Medulla oblongata (tissue), 1 donor: ENCODE measurements around the gene SH3PXD2B.

Experiments
- DNase-seq: peaks from one replicate; pipeline ENCODE4 v3.0.0-alpha.2; 2015; ENCODE audit errors: extremely low spot score

SH3PXD2B gene

DNA sequence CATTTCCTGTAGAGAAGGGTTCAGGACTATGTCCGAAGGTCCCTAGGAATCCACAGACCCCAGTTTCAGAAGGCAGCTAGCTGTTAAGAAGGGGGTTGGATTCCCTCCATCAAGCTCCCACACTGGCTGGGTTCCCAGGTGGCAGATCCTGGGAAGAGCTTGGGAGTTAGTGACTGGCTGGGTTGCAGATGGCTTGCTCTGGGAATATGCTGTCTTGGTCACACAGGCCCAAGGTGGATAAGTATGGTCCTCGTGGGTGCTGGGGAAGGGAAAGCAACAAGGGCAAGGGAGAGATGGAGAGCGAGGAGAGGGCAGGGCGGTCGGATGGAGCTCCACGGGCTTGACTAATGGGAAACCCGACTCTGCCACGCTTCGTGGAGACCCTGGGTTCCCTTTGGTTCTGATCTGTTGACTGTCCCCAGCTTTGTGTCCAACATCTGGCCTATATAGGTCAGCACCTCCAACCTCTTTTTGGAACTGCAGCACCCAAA lies 17.4 kb downstream of the SH3PXD2B start:
- no peak for DNase-seq

DNA sequence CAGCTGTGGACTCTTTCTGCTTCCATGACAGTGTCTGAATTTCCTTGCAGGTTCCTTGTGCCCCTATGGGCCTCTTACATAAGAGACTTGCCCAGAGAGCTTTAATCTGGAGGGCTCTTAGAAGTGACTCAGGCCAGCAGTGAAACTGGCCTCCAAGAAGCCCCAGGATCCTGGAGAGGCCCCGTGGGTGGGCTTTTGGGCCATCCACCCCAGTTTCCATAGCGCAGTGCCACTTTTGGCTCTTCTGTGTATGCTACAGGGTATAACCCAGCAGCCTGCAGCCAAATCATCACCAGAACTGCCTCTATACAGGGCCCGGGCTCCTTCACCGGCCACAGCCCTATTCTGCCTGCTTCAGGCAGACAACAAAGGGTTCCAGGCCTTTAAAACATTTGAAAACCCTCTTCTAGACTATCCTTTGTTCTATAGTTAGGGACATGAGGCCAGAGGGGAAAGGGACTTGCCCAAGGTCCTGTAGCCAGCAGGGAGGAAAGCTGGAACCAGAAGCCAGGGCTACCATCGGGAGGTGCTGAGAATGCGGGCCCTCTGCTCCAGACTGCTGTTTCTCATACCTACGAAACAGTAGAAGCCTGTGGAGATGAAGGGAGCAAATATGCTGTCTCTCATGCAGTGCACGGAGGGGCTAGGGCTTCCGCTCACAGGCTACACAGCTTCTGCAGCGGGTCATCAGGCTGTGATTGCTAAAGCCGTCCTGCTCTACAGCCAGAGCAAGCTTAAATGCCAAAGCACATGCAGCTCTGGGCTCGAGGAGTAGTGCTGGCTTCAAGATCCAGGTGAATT lies 18.0 kb downstream of the SH3PXD2B start:
- DNase-seq = no peak

DNA sequence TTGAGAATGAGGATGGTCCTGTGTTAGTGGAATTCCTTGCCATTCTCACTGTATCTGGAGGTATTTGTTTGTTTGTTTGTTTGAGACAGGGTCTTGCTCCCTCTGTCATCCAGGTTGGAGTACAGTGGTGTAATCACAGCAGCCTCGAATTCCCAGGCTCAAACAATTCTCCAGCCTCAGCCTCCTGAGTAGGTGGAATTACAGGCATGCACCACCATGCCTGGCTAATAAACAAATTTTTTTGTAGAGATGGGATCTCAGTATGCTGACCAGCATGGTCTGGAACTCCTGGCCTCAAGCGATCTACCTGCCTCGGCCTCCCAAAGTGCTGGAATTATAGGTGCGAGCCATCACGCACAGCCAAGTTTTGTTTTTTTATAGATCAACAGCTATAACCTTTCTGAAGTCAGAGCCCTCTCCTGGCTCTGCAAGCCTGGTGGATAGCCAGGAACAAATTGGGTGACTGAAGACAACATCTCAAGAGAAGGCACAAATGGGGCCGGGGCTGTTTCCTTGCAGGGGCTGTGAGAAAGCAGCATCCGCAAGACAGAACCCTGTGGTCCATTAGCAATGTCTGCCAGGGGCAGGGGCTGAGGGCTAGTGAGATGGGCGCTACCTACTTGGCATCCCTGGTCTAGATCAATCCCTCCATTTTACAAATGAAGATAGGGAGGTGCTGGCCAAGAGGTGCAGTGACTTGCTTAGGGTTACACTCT lies 18.8 kb downstream of the SH3PXD2B start:
- DNase-seq = no peak

DNA sequence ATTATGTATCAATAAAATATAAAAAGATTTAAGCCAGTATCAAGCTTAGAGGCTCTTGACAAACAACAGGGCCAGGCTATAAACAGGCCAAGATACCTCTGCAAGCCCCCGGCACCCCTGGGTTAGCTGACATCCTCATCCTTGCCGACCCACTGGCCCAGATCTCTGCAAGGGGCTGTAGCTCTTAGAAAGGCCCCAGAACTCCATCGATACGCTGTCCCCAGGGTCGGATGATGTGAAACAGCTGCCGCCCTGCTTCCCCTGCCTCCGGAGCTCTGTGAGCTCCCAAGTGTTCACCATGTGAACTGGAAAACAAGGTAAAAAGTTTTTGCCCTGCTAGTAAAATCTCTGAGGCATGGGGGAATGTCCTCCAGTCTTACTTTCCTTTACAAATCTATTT lies 20.1 kb downstream of the SH3PXD2B start:
- DNase-seq = no peak

DNA sequence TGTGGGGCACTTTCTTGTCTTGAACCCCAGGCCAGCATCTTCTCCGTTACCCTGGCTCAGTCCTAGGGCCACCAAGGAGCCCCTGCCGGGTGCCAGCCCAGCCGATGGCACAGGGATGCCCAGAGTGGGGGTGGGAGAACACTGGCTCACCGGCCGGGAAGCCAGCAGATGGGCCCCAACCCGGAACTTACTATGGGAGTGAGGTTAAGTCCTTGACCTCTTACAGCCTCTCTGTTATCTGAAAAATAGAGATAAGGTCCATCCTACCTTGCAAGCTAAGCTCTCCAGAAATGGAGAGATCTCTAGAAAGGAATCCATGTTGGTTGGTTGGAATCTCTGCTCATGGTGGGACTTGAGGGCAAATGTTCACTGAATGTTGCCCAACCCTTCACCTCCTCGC lies 20.8 kb downstream of the SH3PXD2B start:
- DNase-seq = no peak

DNA sequence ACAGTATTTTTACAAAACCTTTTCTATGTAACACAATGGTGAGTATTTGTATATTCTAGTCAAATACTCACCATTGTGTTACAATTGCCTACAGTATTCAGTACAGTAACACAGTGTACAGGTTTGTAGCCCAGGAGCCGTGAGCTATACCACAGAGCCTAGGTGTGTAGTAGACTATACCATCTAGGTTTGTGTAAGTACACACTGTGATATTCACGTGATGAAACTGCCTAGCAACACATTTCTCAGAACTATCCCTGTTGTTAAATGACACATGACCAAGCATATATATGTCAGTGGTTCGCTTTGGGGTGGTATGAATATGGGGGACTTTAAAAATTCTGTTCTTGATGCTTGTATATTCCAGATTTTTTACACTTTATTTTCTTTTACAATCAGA lies 21.3 kb downstream of the SH3PXD2B start:
- no peak for DNase-seq

DNA sequence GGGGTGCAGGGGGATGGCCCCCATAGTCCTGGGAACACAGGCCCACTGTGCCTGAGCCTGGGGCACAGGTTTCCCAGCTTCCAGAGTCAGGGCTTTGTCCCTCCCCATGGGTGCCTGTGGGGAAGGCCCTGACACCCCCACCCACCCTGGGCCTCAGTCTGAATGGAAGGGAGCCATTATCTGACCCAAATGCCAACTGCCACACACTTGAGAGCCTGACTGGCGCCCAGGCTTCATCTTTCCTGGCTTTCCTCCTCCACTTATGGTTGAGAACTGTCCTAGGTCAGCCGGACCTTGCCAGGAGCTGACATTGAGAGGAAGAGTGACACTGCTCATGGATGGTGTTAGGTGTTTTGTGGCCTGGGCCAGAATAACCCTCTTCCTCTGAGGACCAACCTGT lies 24.0 kb downstream of the SH3PXD2B start:
- DNase-seq = no peak

DNA sequence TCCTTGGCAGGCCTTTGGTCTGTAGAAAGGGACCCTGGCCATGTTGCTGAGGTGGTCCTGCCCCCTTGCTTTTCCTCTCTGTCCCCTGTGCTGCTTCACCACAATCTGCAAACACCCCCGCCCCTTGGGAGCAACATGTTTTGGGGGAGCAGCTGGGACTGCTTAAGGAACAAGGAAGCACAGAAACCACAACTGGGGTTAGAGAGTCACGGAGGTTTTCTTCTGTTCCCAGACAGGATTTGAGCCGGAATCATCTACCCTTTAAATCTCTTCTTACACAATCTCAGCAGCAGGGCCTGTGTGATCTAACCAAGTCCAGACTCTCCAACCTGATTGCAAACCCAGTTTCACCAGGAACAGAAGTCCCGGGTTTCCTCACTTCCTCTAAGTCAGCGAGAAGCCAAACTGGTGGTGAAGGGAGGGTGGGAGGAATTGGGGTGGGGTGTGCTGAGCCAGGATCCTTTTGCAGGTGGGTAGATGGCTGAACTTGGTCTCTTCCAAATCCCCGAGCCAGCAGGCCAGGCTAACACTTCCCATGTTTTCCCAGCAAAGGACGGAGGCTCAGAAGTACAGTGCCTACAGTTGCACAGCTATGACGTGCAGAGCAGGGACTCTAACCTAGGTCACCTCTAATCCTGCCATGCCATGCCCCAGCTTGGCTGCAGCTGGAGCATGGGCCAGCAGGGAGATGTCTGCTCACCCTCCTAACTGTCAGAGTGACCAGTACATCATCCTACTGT lies 25.0 kb downstream of the SH3PXD2B start:
- no peak for DNase-seq

DNA sequence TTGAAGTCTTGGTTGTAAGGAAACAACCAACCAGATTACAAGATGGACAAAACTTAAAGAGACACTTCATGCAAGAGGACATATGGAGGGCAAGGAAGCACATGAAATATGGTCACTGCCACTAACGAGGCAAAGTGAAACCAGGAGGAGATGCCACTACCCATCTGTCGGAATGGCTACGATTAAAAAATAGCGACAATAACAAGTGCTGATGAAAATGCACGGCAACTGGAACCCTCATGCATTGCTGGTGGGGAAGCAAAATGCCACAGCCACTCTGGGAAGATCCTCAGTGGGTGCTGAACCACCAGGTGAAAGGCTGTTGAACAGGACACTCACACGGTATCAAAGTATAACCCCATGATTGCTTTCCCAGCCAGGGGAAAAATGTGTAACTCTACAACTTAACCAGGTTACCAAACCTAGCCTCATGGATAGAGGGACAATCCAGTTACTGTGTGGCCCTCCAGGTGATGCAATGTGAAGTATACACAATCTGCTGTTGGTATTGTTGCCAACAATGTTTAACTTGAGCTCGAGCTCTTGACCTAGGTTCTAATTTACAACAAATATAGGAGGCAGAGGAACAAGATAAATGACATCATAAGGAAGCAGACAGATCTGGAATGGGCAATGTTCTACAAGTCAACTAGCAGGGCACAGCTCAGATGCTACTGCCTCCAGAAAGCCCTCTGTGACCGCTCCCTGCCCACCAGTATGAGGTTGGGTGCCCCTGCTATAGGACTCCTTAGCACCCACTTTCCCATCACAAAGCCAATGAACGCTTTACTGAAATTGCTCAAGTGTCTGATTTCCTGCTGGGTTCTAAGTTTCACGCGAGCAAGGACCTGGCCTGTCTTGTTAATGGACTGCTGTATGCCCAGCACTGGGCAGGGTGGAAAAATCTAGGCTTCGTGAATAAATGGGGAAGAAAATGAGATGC lies 25.8 kb downstream of the SH3PXD2B start:
- DNase-seq = no peak

DNA sequence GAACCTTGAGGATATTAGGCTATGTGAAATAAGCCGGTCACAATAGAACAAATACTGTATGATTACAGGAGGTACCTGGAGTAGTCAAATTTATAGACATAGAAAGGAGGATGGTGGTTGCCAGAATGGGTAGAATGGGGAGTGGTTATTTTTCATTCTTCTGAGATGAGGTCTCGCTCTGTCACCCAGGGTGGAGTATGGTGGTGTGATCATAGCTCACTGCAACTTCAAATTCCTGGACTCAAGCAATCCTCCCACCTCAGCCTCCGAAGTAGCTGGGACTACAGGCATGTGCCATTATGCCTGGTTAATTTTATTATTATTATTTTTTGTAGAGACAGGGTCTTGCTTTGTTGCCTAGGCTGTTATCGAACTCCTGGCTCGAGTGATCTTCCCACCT lies 27.1 kb downstream of the SH3PXD2B start:
- DNase-seq = no peak

DNA sequence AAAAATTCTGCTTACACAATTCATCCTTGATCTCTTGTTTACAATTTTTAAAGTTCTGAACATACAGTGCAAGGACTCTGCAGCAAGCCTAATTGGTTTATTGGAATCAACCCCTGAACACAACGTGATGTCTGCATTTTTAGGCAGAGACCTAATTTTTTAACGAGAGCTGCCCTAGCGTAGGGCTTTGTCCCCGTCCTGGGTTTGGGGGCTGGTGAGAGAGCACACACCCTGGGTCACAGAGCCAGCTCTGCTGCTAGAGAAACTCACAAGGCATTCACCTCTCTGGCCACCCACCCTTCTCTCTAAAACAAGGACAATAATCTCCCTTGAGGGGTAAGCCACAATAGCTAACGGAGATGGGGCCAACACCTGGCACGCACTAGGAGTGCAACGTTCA lies 28.2 kb downstream of the SH3PXD2B start:
- DNase-seq = no peak

DNA sequence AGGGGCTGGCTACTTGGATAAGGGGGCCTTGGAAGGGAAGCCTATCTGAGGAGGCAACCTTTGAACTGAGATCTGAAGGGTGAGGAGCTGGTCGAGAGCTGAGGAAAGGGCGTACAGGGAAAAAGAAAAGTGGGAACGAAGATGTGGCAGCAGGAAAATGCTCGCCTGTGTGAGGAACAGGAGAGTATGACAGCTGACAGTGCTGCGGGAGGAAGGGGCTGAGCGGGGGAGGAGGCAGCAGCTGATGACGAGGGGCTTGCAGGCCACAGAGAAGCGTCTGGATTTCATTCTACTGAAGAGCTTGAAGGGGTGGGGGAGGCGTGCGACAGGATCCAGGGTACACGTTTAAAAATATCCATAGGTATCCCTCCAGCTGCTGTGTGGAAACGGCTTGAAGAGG lies 28.9 kb downstream of the SH3PXD2B start:
- no peak for DNase-seq

DNA sequence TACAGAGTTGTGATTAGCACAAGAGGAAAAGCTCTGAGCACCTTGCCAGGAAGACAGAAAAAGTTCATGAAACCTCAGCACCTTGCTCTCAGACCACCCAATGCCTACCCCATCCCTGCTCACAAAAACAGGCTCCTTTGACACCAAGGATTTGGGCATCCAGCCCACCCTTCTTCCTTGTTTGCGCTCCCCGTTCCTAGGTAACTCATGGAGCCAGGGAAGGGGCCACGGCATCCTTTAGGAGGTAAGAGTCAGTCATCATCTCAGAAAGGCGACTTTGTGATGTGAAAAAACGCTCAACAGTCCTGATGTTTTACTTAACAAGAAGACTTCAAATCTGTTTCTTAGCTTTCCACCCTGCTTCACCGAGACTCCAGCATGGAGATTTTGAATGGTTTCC lies 29.5 kb downstream of the SH3PXD2B start:
- DNase-seq = no peak

DNA sequence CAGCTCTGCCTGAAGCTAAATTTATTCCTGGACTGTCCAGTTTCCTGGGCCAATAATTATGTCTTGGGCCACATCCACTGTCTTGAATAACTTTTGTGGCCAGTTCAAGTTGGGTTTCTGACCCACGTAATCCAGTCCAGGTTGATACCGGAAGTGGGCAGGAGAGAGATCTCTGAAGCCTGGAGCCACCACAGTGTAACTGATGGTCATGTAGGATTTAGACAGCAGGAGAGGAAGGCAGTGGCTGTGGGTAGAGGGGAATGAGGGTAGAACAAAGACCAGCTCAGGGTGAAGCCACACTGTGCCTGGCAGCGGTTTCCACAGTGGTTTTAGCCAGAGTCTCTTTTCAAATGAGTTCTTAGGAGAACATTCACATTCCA lies 30.2 kb downstream of the SH3PXD2B start:
- no peak for DNase-seq

DNA sequence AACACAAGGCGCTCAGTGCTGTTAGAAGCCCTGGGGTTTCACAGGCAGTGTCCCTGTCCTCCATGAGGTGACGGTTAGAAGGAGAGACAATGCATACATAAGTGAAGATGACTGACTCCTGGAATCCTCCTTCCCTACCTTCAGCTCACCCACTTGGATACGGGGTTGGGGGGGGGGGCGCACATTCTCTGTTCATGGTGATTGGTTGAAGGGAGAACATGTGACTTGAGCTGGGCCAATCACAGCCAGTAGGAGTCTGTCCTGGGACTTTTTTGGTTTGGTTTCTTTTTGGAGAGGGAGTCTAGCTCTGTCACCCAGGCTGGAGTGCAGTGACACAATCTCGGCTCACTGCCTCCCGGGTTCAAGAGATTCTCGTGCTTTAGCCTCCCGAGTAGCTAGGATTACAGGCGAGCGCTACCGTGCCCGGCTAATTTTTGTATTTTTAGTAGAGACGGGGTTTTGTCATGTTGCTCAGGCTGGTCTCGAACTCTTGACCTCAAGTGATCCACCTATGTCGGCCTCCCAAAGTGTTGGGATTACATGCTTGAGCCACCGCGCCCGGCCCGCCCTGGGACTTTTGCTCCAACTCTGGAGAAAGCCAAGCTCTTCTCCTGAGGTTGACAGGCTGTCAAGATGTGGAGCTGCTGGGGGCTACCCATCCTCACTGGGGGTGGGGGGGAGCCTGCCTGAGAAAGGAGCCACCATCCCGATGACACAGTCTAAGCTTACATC lies 30.8 kb downstream of the SH3PXD2B start:
- DNase-seq = no peak

DNA sequence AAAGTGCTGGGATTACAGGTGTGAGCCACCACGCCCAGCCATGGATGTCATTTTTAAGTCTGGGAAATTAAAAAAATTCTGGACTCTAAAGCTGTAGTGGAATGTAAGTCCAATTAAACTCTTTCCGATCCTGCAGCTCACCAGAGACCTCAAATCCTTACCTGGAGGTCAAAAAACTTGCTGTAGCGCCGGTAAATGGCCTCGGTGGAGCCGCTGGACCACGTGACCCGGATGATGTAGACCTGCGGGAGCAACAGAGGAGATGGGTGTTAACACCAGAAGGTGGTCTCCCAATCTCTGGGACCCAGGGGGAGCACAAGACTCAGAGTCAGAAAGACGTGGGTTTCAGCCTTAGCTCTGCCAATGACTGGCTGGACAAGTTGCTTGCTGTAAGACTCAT lies 32.1 kb downstream of the SH3PXD2B start:
- no peak for DNase-seq

DNA sequence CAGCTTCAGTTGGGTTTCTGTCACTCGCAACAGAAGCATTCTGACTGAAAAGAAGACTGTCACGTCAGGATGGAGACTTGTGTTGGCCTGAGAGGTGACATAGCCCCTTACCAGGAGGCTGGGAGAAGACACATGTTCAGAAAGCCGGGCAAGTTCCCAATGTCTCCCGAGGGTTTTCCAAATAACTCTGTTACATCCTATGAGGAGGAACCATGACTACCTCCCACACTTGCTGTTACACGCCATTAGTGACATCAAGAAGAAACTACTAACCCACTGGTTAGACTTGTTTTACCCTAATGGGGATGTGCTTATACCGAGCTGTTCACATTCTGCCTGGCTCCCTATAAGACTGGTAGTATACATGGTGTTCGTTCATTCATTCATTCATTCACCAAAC lies 33.3 kb downstream of the SH3PXD2B start:
- DNase-seq = no peak

DNA sequence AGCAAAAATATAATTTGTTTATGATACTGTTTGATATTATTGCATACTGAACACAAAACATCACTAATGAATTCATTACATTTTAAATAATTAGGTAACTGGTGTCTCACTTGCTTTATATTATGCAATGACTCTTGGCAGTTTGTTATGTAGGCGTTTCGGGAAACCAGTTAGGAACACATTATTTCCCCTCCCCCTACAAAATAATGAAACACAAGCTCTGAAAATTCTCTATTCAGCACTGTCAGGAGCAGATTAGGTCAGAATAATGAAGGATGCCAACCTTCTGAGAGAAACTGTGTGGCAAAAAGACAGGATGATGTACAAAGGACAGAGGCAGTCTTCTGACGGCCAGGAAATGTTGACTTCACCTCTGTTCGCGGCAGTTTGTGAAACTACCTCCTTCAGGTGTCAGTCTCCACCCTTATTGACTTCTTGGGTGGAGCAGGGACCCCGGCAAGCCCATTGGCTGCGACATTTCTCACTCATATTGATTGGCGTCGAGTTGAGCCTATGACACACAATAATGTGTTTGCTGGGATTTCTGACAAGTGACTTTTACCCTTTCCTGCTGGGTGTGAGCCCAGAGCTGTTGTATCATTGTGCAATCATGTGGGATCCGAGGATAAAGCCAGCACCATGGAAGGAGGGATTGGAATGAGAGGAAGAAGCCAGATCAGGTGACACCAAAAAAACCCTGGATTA lies 33.9 kb downstream of the SH3PXD2B start:
- DNase-seq = peak; percentile 97

DNA sequence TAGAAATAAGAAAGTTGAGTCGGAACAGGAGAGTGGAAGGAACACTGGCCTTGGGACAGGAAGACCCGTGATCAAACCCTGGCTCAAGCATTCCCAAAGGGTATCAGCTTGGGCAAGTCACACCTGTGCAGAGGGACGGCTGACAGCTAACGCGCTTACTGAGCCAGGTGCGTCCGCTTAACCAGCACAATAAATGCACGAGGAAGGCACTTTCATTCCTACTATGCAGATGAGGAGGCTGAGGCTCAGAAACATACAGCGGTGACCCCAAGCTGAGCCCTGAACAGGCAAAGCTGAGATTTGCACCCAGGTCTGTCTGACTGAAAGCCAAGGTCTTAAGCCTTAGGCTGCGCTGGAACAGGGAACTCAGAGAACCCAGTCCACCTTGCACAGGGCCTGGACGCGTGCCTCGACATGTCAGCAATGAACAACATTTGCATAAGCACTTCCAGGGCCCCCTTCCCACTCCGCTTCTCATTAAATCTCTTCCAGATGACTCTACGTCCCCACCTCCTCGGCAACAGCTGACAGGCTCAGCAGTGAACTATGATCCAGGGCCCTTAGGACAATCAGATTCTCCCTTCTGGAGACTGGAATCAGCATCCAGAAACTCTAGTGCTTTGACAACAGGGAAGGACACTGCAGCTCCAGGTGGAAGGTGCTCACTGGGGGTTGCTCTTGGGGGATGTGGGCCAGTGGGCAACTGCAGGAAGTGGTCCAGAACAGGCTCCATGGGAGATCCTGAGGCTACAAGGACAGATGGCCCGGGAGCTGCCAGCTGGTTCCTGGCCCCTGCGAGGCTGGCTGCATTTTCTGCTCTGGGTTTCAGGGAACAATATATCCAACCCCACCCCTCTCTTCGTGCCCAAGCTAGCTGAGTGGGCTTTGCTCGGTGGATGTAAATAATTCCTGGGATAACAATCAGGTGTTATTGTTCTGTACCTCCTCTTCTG lies 35.2 kb downstream of the SH3PXD2B start:
- no peak for DNase-seq
